IPS-18c (cell line): ENCODE data around the gene LRRC1.

ENCODE experiments used
- H3K4me3 ChIP-seq: 2 replicates; pipeline ENCODE4 v1.7.0; 2013; ENCODE audit warnings: low read depth, mild to moderate bottlenecking, low read length, moderate library complexity; ENCODE audit not compliant: insufficient read depth
- H3K9me3 ChIP-seq: one replicate; pipeline ENCODE4 v1.6.1; 2013; ENCODE audit warnings: mild to moderate bottlenecking, low read length, moderate library complexity; ENCODE audit not compliant: control insufficient read depth, insufficient read depth

The LRRC1 gene

GRCh38 chr6:53920881-53921280, 126.1 kb downstream of the LRRC1 start:
- Histone ChIP-seq H3K9me3 (no peaks in the 10 kb centered on the region), H3K4me3 (no peak overlapping the region)

- Histone ChIP-seq H3K4me3 (no peak overlapping the region), H3K9me3 (no peaks in the 10 kb centered on the region)
These were observed 126.8 kb downstream of the LRRC1 start for GRCh38 chr6:53921639-53922038.

- Histone ChIP-seq H3K9me3 (no peaks in the 10 kb centered on the region), H3K4me3 (no peak overlapping the region)
These were observed 127.8 kb downstream of the LRRC1 start for GRCh38 chr6:53922539-53922981.

- Histone ChIP-seq H3K4me3 (no peak overlapping the region), H3K9me3 (no peaks in the 10 kb centered on the region)
These were observed 129.5 kb downstream of the LRRC1 start for GRCh38 chr6:53924277-53924676.

- Histone ChIP-seq H3K4me3 (no peak overlapping the region), H3K9me3 (no peaks in the 10 kb centered on the region)
These were observed 130.1 kb downstream of the LRRC1 start for GRCh38 chr6:53924821-53925422.

DNA sequence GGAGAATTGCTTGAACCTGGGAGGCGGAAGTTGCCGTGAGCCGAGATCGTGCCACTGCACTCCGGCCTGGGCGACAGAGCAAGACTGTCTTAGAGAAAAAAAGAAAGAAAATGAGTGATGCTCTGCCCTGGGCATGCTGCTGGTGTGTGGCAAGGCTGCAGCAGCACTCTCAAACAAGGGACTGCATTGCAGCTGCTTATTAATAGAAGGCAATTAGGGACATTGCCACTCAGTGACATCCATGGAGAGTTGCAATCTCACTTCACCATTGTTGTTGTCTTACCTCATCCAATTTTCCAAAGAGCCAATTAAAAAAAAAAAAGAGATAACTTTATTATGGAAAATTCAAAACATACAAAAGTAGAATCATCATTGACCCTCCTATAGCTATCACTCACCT, 131.1 kb downstream of the LRRC1 start:
- Histone ChIP-seq H3K4me3 (no peak overlapping the region), H3K9me3 (no peaks in the 10 kb centered on the region)

GRCh38 chr6:53926505-53926904, 131.7 kb downstream of the LRRC1 start:
- no peak overlapping the region for H3K4me3 ChIP-seq
- H3K9me3 ChIP-seq, result no peaks in the 10 kb centered on the region

GRCh38 chr6:53928641-53929040, 133.8 kb downstream of the LRRC1 start:
- Histone ChIP-seq H3K4me3 (no peak overlapping the region), H3K9me3 (no peaks in the 10 kb centered on the region)

- Histone ChIP-seq H3K4me3 (no peak overlapping the region), H3K9me3 (no peaks in the 10 kb centered on the region)
These were observed 134.4 kb downstream of the LRRC1 start for GRCh38 chr6:53929041-53929820.

DNA sequence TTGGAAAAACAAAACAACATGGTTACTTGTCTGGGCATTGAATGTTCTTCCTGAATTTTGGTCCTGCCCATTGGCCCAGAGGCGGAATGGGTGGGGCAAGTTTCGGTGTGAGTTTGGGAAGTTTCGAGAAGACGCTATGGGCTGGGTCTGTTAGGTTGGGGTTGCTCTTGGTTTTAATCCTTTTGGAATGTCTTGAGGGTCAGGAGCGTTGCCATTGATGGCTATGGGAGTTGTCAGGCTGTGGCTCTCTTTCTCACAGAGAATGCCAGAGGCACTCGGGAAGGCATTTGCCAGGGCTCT, 135.0 kb downstream of the LRRC1 start:
- Histone ChIP-seq H3K4me3 (no peak overlapping the region), H3K9me3 (no peaks in the 10 kb centered on the region)

DNA sequence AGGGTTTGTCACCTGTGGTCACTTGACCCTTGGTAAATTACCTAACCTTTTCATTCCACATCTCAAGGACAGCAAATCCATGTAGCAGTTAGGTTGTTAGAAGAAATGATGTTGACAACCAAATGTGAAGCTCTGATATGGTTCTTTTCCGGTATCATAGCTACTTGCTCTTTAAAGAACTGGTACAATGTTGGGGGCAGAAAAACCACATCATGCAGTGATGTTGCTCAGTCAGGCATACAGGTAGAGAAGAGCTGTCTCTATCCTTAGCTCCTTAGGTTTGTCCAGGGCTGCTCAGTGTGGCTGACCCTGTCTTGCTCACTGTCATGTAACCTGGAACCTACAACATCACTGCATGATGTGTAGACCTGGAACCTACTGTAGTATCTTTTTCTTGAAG, 135.5 kb downstream of the LRRC1 start:
- H3K9me3 ChIP-seq, result no peaks in the 10 kb centered on the region
- H3K4me3 ChIP-seq, result no peak overlapping the region

- no peak overlapping the region for H3K4me3 ChIP-seq
- no peaks in the 10 kb centered on the region for H3K9me3 ChIP-seq
These were observed 136.3 kb downstream of the LRRC1 start for GRCh38 chr6:53931086-53931485.

DNA sequence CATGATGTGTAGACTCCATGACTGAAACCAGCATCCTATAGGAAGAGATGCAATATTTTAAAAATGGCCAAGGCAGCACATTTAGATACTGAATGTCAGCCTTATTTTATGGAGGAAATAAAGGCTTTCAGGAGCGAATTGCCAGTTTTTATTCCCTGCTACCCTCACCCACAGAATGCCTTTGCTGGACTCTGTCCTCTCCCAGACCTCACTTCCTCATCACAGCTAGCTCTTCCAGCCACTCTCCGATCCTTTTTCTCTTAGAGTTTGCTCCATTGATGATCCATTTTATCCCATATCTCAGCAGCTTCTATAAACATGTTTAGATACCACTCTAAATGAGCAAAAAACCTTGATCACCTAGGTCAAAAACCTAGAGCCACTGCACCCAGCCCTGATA, 137.7 kb downstream of the LRRC1 start:
- Histone ChIP-seq H3K4me3 (no peak overlapping the region), H3K9me3 (no peaks in the 10 kb centered on the region)

DNA sequence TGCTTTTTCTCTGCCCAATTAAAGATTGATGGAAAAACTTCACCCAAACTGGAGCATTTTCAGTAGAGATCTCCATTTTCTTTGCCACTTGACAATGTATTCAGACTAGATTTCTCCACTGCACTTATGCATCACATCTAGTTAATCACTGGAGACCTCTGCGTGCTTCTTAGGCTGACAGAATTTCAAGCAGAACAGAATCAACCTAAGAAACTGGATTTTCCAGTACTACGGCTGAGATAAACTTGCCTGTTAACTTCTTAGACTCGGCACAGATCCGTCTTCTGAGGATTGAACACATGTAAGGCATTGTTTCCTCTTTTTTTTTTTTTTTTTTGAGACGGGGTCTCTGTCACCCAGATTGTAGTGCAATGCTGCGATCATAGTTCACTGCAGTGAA, 139.2 kb downstream of the LRRC1 start:
- Histone ChIP-seq H3K4me3 (no peak overlapping the region), H3K9me3 (no peaks in the 10 kb centered on the region)

GRCh38 chr6:53937461-53937860, 142.7 kb downstream of the LRRC1 start:
- H3K9me3 ChIP-seq, result no peaks in the 10 kb centered on the region

GRCh38 chr6:53938810-53939209, 144.0 kb downstream of the LRRC1 start:
- H3K9me3 ChIP-seq, result no peaks in the 10 kb centered on the region
- no peak overlapping the region for H3K4me3 ChIP-seq

More at GRCh38 chr6:53937461-53937860, 142.7 kb downstream of the LRRC1 start:
- H3K4me3 ChIP-seq, result no peak overlapping the region

- Histone ChIP-seq H3K9me3 (no peaks in the 10 kb centered on the region), H3K4me3 (no peak overlapping the region)
These were observed 145.0 kb downstream of the LRRC1 start for GRCh38 chr6:53939830-53940229.

GRCh38 chr6:53943395-53943794, 148.6 kb downstream of the LRRC1 start:
- H3K9me3 ChIP-seq, result no peaks in the 10 kb centered on the region
- no peak overlapping the region for H3K4me3 ChIP-seq

GRCh38 chr6:53944091-53944490, 149.3 kb downstream of the LRRC1 start:
- Histone ChIP-seq H3K9me3 (no peaks in the 10 kb centered on the region), H3K4me3 (no peak overlapping the region)
